Inflammatory macrophage (primary cell): ENCODE data around the gene RNF125.

Experiments
- DNase-seq, 2 donors: peaks; one replicate each; pipeline ENCODE4 v3.0.0-alpha.2; 2020 to 2022

The RNF125 gene

DNA sequence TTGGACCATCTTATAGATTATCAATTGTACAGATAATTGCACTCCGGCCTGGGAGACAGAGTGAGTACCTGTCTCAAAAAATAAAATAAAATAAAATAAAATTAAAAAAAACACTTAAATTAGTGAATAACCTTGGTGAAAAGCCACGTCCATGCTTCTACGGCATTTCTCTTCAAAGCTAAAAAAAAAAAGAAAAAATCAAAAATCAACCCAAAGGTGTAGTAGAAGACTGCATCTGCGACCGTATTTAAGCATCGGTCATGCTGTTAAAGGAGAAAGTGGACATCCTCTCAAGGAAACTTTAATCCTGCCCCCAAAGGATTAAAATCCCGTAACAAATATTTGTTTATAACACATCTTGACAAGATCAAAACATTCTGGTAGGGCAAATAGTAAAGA is 72.7 kb downstream of the RNF125 start:
- no peak for DNase-seq

GRCh38 chr18:32091724-32092421 is 73.2 kb downstream of the RNF125 start, which contains the start of gene RNF138:
TSS of gene RNF138 (plus strand) at chr18:32091874. CDS start at chr18:32092777, 903 bp downstream.
- peak; percentile 79 to 87 for DNase-seq

DNA sequence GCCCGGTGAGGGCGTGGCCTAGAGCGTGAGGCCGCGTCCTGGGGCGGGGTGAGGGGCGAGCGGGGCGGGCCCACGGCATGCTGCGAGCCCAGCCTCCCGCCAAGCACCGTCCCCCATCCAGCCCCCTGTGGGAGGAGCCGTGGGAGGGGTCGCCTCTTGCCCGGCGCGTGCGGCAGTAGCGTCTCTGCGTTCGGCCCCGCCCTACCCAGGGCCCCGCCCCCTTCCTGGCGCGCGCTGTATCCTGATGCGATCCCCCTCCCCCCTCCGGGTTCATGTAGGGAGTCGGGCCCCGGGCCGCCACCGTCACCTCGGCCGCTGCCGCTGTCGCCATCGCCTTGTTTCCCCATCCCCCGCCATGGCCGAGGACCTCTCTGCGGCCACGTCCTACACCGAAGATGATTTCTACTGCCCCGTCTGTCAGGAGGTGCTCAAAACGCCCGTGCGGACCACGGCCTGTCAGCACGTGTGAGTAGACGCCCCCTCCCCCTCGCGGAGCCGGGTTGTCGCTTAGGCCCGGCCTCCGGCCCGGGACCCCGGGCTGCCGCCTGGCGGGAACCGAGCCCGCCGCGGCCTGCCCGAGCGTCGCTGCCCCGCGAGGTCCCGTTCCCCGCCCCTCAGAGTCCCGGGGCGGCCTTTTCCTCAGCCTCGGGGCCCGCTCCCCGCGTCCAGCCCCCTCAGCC is 73.9 kb downstream of the RNF125 start:
- peak; percentile 97 to 98 for DNase-seq

DNA sequence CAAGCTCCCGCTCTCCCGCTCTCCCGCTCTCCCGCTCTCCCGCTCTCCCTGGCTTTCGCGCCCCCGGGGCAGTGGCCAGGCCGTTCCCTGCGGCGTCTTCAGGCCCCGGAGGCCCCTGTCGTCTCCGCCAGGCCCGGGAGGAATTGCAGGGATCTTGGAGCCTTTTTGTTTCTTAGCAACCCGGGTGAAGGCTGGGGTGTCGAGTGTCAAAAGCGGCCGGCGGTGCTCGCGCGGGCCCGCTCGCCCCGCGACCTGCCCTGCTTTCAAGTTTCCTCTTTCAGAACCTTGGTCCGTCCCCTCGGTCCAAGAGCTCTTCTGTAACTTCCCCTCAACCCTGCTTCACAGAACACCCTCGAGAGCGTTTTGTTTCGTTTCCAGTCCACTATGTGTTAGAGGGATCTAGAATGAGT is 74.5 kb downstream of the RNF125 start:
- peak; percentile 74 to 80 for DNase-seq

DNA sequence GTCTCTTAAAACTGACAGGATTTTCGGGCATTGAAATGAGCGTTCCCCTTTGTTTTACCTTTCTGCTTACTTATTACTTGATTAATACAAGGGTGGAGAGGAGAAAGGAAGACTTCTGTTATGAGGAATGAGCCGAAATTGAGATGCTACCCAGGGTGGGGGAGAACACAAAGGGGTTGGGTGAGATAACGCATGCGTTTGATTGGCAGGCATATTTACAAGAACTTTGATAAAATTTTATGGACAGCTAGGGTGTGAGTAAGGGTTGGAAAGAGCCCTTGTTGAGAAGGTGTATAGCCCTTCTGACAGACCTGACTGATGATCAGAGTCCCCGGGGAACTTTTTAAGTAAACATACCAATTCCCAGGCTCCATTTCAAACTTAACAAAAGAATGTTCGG is 74.9 kb downstream of the RNF125 start:
- DNase-seq: no peak

- no peak for DNase-seq
Measured at GRCh38 chr18:32095192-32095899, 76.7 kb downstream of the RNF125 start.

GRCh38 chr18:32095900-32096229 is 77.2 kb downstream of the RNF125 start:
- DNase-seq: no peak

GRCh38 chr18:32096946-32097345 is 78.3 kb downstream of the RNF125 start:
- DNase-seq: no peak

- DNase-seq: no peak
Measured at GRCh38 chr18:32104516-32104915, 85.9 kb downstream of the RNF125 start.

DNA sequence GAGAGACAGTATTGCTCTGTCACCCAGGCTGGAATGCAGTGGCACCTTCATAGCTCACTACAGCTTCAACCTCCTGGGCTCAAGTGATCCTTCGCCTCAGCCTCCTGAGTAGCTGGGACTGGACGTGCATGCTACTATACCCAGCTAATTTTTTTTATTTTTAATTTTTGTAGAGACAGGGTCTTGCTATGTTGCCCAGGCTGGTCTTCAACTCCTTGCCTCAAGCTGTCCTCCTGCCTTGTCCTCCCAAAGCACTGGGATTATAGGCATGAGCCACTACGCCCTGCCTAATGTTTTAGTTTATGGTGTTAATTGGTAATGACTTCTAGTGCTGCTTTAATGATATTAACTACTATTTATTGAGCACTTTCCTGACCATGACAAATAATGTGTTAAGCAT is 91.4 kb downstream of the RNF125 start:
- DNase-seq: no peak

- no peak for DNase-seq
Measured at GRCh38 chr18:32111706-32112105, 93.1 kb downstream of the RNF125 start.

DNA sequence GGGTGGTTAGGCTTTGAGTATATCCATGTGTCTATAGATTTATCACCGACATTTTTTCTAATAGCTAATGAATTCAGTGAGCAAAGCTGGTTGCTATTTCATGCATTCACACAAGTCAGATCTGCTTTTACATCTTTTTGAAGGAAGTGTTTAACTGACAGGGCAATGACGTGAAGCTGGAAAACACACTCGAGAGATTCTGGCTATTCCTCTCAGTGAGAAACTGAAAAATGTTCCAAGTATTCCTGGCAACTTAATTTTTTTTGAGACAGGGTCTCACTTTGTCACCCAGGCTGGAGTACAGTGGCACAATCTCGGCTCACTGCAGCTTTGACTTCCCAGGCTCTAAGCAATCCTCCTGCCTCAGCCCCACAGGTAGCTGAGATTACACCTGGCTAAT is 94.2 kb downstream of the RNF125 start:
- no peak for DNase-seq

DNA sequence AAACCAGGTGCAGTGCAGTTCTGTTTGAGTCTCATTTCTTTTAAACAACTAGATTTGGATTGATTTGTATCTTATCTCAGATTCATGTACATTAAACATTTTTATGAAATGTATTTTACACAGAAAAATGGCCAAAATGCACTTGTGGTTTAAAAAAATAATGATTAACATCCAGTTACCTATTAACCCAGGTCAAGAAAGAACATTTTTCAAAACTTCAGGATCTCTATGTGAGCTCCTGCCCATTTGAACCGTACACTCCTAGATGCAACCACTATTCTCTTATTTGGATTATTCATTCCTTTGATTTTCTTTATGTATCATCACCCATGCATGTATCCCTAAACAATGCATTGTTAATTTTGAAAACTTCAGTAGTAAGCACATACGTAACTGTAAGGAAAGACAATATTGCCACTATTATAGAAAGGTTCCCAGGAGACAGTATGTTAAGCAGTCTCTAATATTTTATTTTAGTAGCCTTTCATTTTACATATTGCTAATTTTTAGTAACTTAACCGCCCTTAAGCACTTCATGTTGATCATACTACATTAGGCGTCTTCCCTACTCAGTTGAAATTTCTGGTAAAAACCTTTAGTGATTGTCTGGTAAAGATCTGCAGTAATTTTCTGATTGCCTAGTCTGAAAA is 95.8 kb downstream of the RNF125 start:
- DNase-seq: no peak

GRCh38 chr18:32122039-32122438 is 103.4 kb downstream of the RNF125 start:
- DNase-seq: no peak
